ENCODE measurements around the gene LSAMP.

GRCh38 chr3:115860766-115861165 is 584.5 kb downstream of the LSAMP start:
- no peak for TF ChIP-seq CTCF (conservative IDR thresholded peaks at IDR 0.05; ENCODE audit: low read depth, low read length)
- no peak for TF ChIP-seq EZH2 (IDR thresholded peaks at IDR 0.05; ENCODE audit: borderline replicate concordance, low read depth, low read length, poor library complexity, severe bottlenecking)

All from A673 (cell line).